HG03095 (cell line): ENCODE data around the gene PNMA6E.

Experiments used
- ATAC-seq: cut with Tn5 transposase; IDR thresholded peaks from one replicate; pipeline ENCODE4 v1.9.1; 2021; ENCODE audit warnings: moderate library complexity; ENCODE audit not compliant: unreplicated experiment

PNMA6E gene

DNA sequence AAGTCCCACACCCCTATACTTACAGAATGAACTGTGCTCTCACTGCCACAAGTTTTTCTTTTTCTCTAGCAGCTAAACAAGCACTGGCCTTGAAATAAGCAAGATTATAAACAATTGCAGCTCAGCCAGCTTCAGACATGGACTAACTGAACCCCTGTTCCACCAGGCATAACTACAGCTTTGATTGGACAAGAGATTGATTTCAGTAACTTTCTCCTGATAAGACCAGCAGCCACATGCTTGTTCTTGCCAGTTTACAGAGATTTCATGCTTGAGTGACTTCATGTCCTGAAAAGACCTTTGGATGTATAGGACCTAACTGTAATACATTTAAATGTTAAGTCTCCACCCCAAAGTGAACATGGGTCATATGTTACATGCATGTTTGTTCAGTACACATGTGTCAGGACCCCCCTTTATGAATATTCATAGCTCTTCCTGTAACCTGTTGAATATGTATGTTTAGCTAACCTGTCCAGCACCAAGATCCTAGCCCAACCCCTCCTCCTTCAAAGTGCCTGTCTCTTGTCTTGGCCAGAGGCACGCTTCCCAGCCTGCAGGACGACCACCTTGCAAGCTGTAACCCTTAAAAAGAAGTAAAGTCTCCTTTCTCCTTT is 39.3 kb downstream of the PNMA6E start:
- no peak for ATAC-seq

- no peak for ATAC-seq
Measured at GRCh38 chrX:153357877-153358276, 43.3 kb downstream of the PNMA6E start.

GRCh38 chrX:153353416-153353815 is 47.7 kb downstream of the PNMA6E start:
- ATAC-seq, result no peak

DNA sequence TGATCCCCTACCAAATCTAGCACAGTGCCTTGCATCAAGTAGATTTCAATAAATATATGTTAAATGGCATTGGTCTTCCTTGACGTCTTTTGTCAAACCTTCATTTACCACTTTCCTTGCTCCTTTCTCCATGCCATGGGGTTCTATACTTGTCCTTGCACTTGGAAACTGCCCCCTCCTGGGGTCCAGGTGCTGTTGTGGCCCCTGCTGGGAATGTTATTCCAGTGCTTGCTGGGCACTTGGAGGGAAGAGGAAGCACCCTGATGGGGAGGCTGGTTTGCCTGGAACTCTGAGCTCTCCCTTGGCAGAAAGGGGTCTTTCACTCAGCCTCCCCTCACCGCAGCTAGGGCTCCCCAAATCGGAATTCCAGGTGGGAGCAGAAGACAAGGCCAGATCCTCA is 48.3 kb downstream of the PNMA6E start:
- no peak for ATAC-seq

- no peak for ATAC-seq
Measured at GRCh38 chrX:153351981-153352380, 49.2 kb downstream of the PNMA6E start.

- no peak for ATAC-seq
Measured at GRCh38 chrX:153349952-153350351, 51.2 kb downstream of the PNMA6E start.

DNA sequence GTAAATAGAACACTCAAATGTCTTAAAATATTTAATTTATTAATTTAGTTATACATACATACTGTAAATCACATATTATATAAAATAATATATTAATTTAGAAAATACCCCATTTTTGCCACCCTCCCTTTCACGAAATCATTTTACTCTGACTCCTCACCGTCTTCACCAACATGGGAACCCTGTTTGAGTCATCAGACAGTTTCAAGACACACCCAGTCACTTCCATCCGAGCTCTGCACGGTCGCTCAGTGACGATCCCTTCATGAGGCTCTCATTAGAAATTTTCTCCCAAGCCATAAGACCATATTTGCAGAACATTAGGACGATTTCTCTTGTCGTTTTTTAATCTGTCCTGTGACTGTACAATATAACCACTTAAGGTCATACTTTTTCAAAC is 52.7 kb downstream of the PNMA6E start:
- ATAC-seq, result no peak

GRCh38 chrX:153347530-153347929 is 53.6 kb downstream of the PNMA6E start:
- no peak for ATAC-seq
